Stomach (tissue), 4 donors: ENCODE measurements around the gene TTLL11.

Experiments used
- EP300 ChIP-seq: sonication (generic); formaldehyde crosslinking; IDR thresholded peaks from one replicate; pipeline ENCODE4 v1.6.1; 2017; ENCODE audit warnings: antibody characterized with exemption
- POLR2A ChIP-seq, 4 donors: fragments of 450-650 bp; IDR thresholded peaks; one replicate each; pipeline ENCODE4 v1.6.1; 2016; ENCODE audit warnings: antibody characterized with exemption in 4 of 4, control low read depth in 2 of 4, mild to moderate bottlenecking in 1 of 4, moderate library complexity in 1 of 4
- POLR2AphosphoS5 ChIP-seq, 3 donors: sonication (generic); formaldehyde crosslinking; IDR thresholded peaks; one replicate each; pipeline ENCODE4 v1.6.1; 2016; ENCODE audit warnings: antibody characterized with exemption in 3 of 3
- TF ChIP-seq, protein P1 (sequence below), 7 experiments: fragments of 450-650 bp in 4 of 7; fragments of 200-600 bp in 3 of 7; sonication (generic) in 3 of 7; IDR thresholded peaks; one replicate each; pipeline ENCODE4 v1.5.1; 2016 to 2019; ENCODE audit warnings: antibody characterized with exemption in 7 of 7, control low read depth in 2 of 7, mild to moderate bottlenecking in 1 of 7

DNA sequence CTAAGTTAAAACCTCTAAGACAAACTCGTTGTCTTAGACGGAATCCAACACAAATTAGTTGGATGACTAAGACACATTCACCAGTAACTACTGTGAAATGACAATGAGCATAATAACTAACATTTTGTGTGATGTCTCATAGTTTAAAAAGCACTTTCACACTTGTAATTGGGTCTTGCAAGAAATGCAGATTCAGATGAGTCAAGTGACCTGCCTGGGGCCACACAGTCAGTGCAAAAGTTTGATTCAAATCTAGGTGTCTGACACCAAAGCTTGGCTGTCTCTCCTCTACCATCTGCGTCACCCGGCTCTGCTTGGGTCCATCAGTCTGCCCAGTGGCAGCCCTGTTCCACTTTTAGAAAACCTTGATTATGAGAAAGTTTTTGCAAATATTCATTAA, 143.7 kb downstream of the TTLL11 start:
- TF ChIP-seq POLR2A (IDR thresholded peaks at IDR 0.05) (no peak), POLR2AphosphoS5 (IDR thresholded peaks at IDR 0.05) (no peak), EP300 (no peak)
- TF ChIP-seq, protein P1, sequence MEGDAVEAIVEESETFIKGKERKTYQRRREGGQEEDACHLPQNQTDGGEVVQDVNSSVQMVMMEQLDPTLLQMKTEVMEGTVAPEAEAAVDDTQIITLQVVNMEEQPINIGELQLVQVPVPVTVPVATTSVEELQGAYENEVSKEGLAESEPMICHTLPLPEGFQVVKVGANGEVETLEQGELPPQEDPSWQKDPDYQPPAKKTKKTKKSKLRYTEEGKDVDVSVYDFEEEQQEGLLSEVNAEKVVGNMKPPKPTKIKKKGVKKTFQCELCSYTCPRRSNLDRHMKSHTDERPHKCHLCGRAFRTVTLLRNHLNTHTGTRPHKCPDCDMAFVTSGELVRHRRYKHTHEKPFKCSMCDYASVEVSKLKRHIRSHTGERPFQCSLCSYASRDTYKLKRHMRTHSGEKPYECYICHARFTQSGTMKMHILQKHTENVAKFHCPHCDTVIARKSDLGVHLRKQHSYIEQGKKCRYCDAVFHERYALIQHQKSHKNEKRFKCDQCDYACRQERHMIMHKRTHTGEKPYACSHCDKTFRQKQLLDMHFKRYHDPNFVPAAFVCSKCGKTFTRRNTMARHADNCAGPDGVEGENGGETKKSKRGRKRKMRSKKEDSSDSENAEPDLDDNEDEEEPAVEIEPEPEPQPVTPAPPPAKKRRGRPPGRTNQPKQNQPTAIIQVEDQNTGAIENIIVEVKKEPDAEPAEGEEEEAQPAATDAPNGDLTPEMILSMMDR (IDR thresholded peaks at IDR 0.05): no peak
